OCI-LY7 (cell line): Measurements from ENCODE around the gene PIGZ. TPM values are rescaled to one million over a fixed set of nuclear protein-coding genes. Genes with fewer than 3 reads are reported as not detected.

Source experiments
- BruUV-seq: library from RNA; stranded (reverse); fragments of 400-500 nt; replicated peaks from 2 replicates; lab custom pipeline; 2021; lab: Mats Ljungman, UMichigan
- CTCF ChIA-PET: fragments of 300-600 bp; sonication (Branson Sonifier 250); formaldehyde crosslinking; loops from one replicate; lab custom pipeline; 2022; ENCODE audit warnings: antibody characterized with exemption; ENCODE audit not compliant: unreplicated experiment; lab: Charles Lee
- POLR2A ChIA-PET: fragments of 300-600 bp; sonication (Branson Sonifier 250); formaldehyde crosslinking; loops from one replicate; lab custom pipeline; 2022; ENCODE audit warnings: antibody characterized with exemption; lab: Charles Lee
- DNase-seq: peaks from one replicate; pipeline ENCODE4 v3.0.0-alpha.2; 2015; ENCODE audit warnings: low spot score
- H2AFZ ChIP-seq: fragments of 200-600 bp; sonication (generic), shearing (Covaris generic); 2 replicates; pipeline ENCODE4 v1.6.1; 2014; ENCODE audit warnings: mild to moderate bottlenecking, antibody characterized with exemption, low read length, moderate library complexity
- H3K27ac ChIP-seq: fragments of 200-600 bp; sonication (generic); 2 replicates; pipeline ENCODE4 v1.5.1; 2014; ENCODE audit warnings: mixed run types, low read depth, mild to moderate bottlenecking, moderate library complexity, low read length, inconsistent platforms; ENCODE audit not compliant: poor library complexity, severe bottlenecking
- H3K36me3 ChIP-seq: fragments of 200-600 bp; sonication (generic); 2 replicates; pipeline ENCODE4 v1.6.1; 2014; ENCODE audit warnings: mild to moderate bottlenecking, antibody characterized with exemption, low read length, moderate library complexity, mixed read lengths; ENCODE audit not compliant: insufficient read depth
- H3K4me1 ChIP-seq: fragments of 200-600 bp; sonication (generic); 2 replicates; pipeline ENCODE4 v1.5.1; 2014; ENCODE audit warnings: mild to moderate bottlenecking, low read length; ENCODE audit not compliant: insufficient read depth, poor library complexity, severe bottlenecking
- H3K4me2 ChIP-seq: fragments of 200-600 bp; sonication (generic); 2 replicates; pipeline ENCODE4 v1.6.1; 2014; ENCODE audit warnings: mild to moderate bottlenecking, low read length
- H3K4me3 ChIP-seq: fragments of 200-600 bp; sonication (generic); 2 replicates; pipeline ENCODE4 v1.5.1; 2014; ENCODE audit warnings: mild to moderate bottlenecking, low read depth, low read length; ENCODE audit not compliant: poor library complexity, severe bottlenecking
- H3K79me2 ChIP-seq: fragments of 200-600 bp; sonication (generic); 2 replicates; pipeline ENCODE4 v1.6.1; 2016; ENCODE audit warnings: low read depth, mild to moderate bottlenecking, low read length, moderate library complexity, mixed read lengths; ENCODE audit not compliant: insufficient read depth
- H3K9me2 ChIP-seq: fragments of 200-600 bp; sonication (generic); 2 replicates; pipeline ENCODE4 v1.6.1; 2016; ENCODE audit warnings: mild to moderate bottlenecking, low read length, mixed read lengths; ENCODE audit not compliant: insufficient read depth
- H3K9me3 ChIP-seq: fragments of 200-600 bp; sonication (generic); 2 replicates; pipeline ENCODE4 v1.6.1; 2014; ENCODE audit warnings: mild to moderate bottlenecking, mixed run types, low read length, mixed read lengths
- H4K20me1 ChIP-seq: fragments of 200-600 bp; sonication (generic); 2 replicates; pipeline ENCODE4 v1.6.1; 2014; ENCODE audit warnings: mild to moderate bottlenecking, antibody characterized with exemption, low read length, moderate library complexity, mixed read lengths; ENCODE audit not compliant: insufficient read depth
- CTCF ChIP-seq: fragments of 200-600 bp; sonication (generic); conservative IDR thresholded peaks from 2 replicates; pipeline ENCODE4 v1.5.1; 2014; ENCODE audit warnings: mild to moderate bottlenecking, antibody characterized with exemption, low read length, moderate library complexity, mixed read lengths
- EZH2phosphoT487 ChIP-seq: fragments of 200-600 bp; sonication (generic); IDR thresholded peaks from 2 replicates; pipeline ENCODE4 v1.6.1; 2018; ENCODE audit warnings: low read depth, borderline replicate concordance, mild to moderate bottlenecking, mixed run types, antibody characterized with exemption, low read length, moderate library complexity, mixed read lengths
- intact Hi-C: fragments of 100-400 bp; cut with micrococcal nuclease; formaldehyde crosslinking; loops from one replicate; pipeline ENCODE4 v1.10.0; 2022; ENCODE audit not compliant: unreplicated experiment
- total RNA-seq, 2 experiments: library from RNA; depleted of rRNA in 1 of 2; stranded (reverse); fragments of >200 nt in 1 of 2; shearing (Covaris generic) in 1 of 2; gene quantifications; 2 replicates each; pipeline ENCODE4 v1.2.3, GENCODE V29; 2014 to 2022

Gene PIGZ
- total RNA-seq, 2 experiments from 2014 or later: not detected

DNA sequence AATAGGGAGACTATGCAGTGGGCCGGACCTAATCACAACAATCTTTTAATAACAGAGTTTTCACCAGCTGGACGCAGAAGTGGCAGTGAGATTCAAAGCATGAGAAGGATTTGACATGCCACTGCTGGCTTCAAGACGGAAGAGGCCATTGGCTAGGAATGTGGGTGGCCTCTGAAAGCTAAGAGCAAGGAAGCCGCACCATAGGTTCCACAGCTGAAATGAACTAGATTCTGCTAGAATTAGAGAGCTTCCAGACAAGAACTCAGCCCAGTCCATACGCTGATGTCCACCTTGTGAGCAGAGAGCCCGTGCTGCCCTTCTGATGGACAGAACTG lies 19.4 kb downstream of the PIGZ start:
- no peaks in the 10 kb centered on the region for H4K20me1 ChIP-seq
- TF ChIP-seq CTCF (no peak), EZH2phosphoT487 (no peak)
- ChIA-PET POLR2A (no interaction called here), CTCF (interaction anchor here (0.6 kb wide), 1 partner anchor 764 kb away, joined by 3 read pairs; no protein-coding TSS in a partner anchor)
- H3K36me3 ChIP-seq: peaks cover 15% of the 10 kb centered on the region
- H3K4me1 ChIP-seq: no peaks in the 10 kb centered on the region
- DNase-seq: no peak
- H3K4me3 ChIP-seq: no peak overlapping the region
- no peak overlapping the region for H3K27ac ChIP-seq
- intact Hi-C loops: loop anchor here (10.0 kb wide), 1 partner anchor 1044 kb away; the partner anchor contains the start of gene TNK2
- no peaks in the 10 kb centered on the region for H3K9me2 ChIP-seq
- H2AFZ ChIP-seq: no peak overlapping the region
- H3K9me3 ChIP-seq: no peaks in the 10 kb centered on the region
- no TSS peak for BruUV-seq
- no peak overlapping the region for H3K4me2 ChIP-seq
- 0 out of 2 replicates have a peak, but pooled peaks cover 3% of the 10 kb centered on the region for H3K79me2 ChIP-seq

DNA sequence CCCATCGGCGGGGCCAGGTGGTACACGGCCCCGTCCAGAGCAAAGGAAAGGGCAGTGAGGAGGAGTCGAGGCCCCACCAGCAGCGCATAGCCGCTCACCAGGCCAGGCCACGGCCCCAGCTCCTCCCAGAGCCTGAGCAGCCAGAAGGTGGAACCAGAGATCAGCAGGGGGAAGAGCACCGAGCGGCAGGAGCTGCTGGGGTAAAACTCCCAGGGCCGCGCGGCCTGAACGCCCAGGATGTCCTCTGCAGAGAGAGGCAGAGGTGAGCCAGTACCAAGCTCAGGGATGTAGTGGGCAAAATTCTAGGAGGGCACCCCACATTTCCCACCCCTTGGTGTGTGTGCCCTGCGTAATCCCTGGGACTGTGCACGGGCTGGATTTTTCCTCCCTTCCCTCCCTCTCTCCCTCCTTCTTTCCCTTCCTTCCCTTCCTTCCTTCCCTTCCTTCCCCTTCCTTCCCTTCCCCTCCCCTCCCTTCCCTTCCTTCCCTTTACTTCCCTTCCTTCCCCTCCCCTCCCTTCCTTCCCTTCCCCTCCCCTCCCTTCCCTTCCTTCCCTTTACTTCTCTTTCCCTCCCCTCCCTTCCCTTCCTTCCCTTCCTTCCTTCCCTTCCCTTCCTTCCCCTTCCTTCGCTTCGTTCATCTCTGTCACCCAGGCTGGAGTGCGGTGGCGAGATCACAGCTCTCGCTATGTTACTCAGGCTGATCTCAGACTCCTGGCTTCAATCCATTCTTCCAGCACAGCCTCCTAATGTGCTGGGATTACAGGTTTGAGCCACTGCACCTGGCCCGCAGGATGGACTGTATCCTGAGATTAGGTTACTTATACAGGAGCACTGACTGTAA lies 20.0 kb downstream of the PIGZ start:
- Histone ChIP-seq H4K20me1 (no peaks in the 10 kb centered on the region; the same call in 1 of the 2 replicates), H3K79me2 (peaks cover 7% of the 10 kb centered on the region), H2AFZ (no peak overlapping the region), H3K4me2 (no peak overlapping the region), H3K9me3 (no peaks in the 10 kb centered on the region), H3K9me2 (no peaks in the 10 kb centered on the region), H3K4me3 (no peak overlapping the region), H3K4me1 (peaks cover 2% of the 10 kb centered on the region), H3K27ac (no peak overlapping the region), H3K36me3 (peaks cover 16% of the 10 kb centered on the region)
- ChIA-PET CTCF (interaction anchor here (0.6 kb wide), 1 partner anchor 763 kb away, joined by 3 read pairs; no protein-coding TSS in a partner anchor), POLR2A (no interaction called here)
- intact Hi-C loops: loop anchor here (10.0 kb wide), 1 partner anchor 1044 kb away; the partner anchor contains the start of gene TNK2
- TF ChIP-seq EZH2phosphoT487: no peak
- no peak for TF ChIP-seq CTCF
- DNase-seq: no peak
- no TSS peak for BruUV-seq
